Fibroblast of villous mesenchyme (primary cell): ENCODE data around the gene DYNC2I2. TPM values are rescaled to one million over a fixed set of nuclear protein-coding genes. Genes with fewer than 3 reads are reported as not detected.

Experiments
- DNase-seq: peaks from one replicate; pipeline ENCODE4 v3.0.0-alpha.2; 2010; ENCODE audit warnings: low read depth
- H3K4me3 ChIP-seq: 2 replicates; pipeline ENCODE4 v1.5.1; 2011; ENCODE audit warnings: low read depth, mild to moderate bottlenecking, low read length
- total RNA-seq: library from RNA; depleted of rRNA; stranded (reverse); fragments of >200 nt; gene quantifications from 2 replicates; pipeline ENCODE4 v1.2.3, GENCODE V29; 2012
- TF ChIP-seq, protein P1 (sequence below): IDR thresholded peaks from 2 replicates; pipeline ENCODE4 v1.5.1; 2012; ENCODE audit warnings: low read depth, mild to moderate bottlenecking, low read length; ENCODE audit not compliant: insufficient read depth

Gene DYNC2I2
- total RNA-seq, 1 donor = 52.2 TPM

DNA sequence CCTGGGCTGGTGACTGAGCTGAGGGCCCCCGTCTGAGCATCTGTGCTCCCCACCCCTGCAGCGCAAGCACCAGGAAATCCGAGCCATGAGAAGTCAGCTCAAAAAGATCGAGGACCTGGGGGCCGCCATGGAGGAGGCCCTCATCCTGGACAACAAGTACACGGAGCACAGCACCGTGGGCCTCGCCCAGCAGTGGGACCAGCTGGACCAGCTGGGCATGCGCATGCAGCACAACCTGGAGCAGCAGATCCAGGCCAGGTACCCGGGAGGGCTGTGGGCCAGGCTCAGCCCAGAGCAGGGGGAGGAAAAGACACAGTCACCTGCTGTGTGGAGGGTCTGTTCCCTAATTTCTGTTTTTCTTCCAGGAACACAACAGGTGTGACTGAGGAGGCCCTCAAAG lies 24.6 kb downstream of the DYNC2I2 start:
- H3K4me3 ChIP-seq = no peak overlapping the region
- no peak for DNase-seq
- TF ChIP-seq, protein P1, sequence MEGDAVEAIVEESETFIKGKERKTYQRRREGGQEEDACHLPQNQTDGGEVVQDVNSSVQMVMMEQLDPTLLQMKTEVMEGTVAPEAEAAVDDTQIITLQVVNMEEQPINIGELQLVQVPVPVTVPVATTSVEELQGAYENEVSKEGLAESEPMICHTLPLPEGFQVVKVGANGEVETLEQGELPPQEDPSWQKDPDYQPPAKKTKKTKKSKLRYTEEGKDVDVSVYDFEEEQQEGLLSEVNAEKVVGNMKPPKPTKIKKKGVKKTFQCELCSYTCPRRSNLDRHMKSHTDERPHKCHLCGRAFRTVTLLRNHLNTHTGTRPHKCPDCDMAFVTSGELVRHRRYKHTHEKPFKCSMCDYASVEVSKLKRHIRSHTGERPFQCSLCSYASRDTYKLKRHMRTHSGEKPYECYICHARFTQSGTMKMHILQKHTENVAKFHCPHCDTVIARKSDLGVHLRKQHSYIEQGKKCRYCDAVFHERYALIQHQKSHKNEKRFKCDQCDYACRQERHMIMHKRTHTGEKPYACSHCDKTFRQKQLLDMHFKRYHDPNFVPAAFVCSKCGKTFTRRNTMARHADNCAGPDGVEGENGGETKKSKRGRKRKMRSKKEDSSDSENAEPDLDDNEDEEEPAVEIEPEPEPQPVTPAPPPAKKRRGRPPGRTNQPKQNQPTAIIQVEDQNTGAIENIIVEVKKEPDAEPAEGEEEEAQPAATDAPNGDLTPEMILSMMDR = no peak

- DNase-seq = no peak
- no peak overlapping the region for H3K4me3 ChIP-seq
- TF ChIP-seq, protein P1 = no peak
These were observed 25.0 kb downstream of the DYNC2I2 start for GRCh38 chr9:128631636-128632035.

- TF ChIP-seq, protein P1 = no peak
- no peak overlapping the region for H3K4me3 ChIP-seq
- DNase-seq = no peak
These were observed 26.6 kb downstream of the DYNC2I2 start for GRCh38 chr9:128629852-128630545.

DNA sequence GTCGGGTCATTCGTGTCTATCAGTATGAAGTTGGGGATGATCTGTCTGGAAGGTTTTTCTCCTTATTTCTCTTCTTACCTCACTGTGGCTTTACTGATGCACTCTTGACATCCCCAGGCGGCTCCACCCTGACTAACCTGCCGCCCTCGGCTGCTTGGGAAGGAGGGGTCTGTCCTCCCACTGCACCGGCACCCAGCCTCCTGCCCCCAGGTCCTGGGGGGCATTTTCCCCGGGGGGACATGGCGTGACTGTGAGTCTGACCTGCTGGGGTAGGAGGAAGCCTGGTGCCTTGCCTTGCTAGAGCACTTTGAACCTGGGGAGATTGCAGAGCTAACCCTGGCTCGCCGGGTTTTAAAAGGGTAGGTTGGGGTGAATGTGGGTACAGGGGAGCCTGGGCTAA lies 27.5 kb downstream of the DYNC2I2 start:
- DNase-seq = no peak
- TF ChIP-seq, protein P1 = no peak
- H3K4me3 ChIP-seq = no peak overlapping the region

GRCh38 chr9:128628471-128629048 lies 28.1 kb downstream of the DYNC2I2 start:
- DNase-seq = no peak
- no peak overlapping the region for H3K4me3 ChIP-seq
- TF ChIP-seq, protein P1 = no peak

- DNase-seq = no peak
- TF ChIP-seq, protein P1 = no peak
- H3K4me3 ChIP-seq = no peak overlapping the region
These were observed 28.7 kb downstream of the DYNC2I2 start for GRCh38 chr9:128627906-128628305.
